Liver (tissue), 3 donors: ENCODE measurements around the gene TXN.

ENCODE experiments used
- EGR1 ChIP-seq, 2 donors: IDR thresholded peaks; 2 replicates each; pipeline ENCODE4 v1.6.1; 2016 to 2018; ENCODE audit warnings: antibody characterized with exemption in 2 of 2, low read depth in 2 of 2
- FOXA1 ChIP-seq: IDR thresholded peaks from 2 replicates; pipeline ENCODE4 v1.6.1; 2016; ENCODE audit warnings: antibody characterized with exemption
- MAX ChIP-seq: IDR thresholded peaks from 2 replicates; pipeline ENCODE4 v1.6.1; 2016; ENCODE audit warnings: antibody characterized with exemption
- RAD21 ChIP-seq, 2 donors: IDR thresholded peaks; 2 replicates each; pipeline ENCODE4 v1.6.1; 2016; ENCODE audit warnings: antibody characterized with exemption in 2 of 2, mild to moderate bottlenecking in 2 of 2
- REST ChIP-seq: IDR thresholded peaks from 2 replicates; pipeline ENCODE4 v1.6.1; 2016; ENCODE audit warnings: antibody characterized with exemption, mild to moderate bottlenecking
- RXRA ChIP-seq, 2 donors: IDR thresholded peaks; 2 replicates each; pipeline ENCODE4 v1.6.1; 2017 to 2018; ENCODE audit warnings: antibody characterized with exemption in 2 of 2, mild to moderate bottlenecking in 1 of 2
- SP1 ChIP-seq: IDR thresholded peaks from 2 replicates; pipeline ENCODE4 v1.6.1; 2018; ENCODE audit warnings: antibody characterized with exemption, mild to moderate bottlenecking
- TAF1 ChIP-seq: conservative IDR thresholded peaks from 2 replicates; pipeline ENCODE4 v1.6.1; 2016; ENCODE audit warnings: antibody characterized with exemption, mild to moderate bottlenecking
- YY1 ChIP-seq: IDR thresholded peaks from 2 replicates; pipeline ENCODE4 v1.6.1; 2016; ENCODE audit warnings: antibody characterized with exemption, mild to moderate bottlenecking
- TF ChIP-seq, protein P1 (sequence below): fragments of 150-350 bp; IDR thresholded peaks from 2 replicates; pipeline ENCODE4 v1.5.1; 2017; ENCODE audit warnings: improper control_type of control experiment, low read depth, low read length; ENCODE audit not compliant: missing input control
- donor health status: healthy.
- donor health status: healthy.

GRCh38 chr9:110199643-110200042 lies 56.7 kb downstream of the TXN start:
- TF ChIP-seq, protein P1, sequence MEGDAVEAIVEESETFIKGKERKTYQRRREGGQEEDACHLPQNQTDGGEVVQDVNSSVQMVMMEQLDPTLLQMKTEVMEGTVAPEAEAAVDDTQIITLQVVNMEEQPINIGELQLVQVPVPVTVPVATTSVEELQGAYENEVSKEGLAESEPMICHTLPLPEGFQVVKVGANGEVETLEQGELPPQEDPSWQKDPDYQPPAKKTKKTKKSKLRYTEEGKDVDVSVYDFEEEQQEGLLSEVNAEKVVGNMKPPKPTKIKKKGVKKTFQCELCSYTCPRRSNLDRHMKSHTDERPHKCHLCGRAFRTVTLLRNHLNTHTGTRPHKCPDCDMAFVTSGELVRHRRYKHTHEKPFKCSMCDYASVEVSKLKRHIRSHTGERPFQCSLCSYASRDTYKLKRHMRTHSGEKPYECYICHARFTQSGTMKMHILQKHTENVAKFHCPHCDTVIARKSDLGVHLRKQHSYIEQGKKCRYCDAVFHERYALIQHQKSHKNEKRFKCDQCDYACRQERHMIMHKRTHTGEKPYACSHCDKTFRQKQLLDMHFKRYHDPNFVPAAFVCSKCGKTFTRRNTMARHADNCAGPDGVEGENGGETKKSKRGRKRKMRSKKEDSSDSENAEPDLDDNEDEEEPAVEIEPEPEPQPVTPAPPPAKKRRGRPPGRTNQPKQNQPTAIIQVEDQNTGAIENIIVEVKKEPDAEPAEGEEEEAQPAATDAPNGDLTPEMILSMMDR: no peak
- TF ChIP-seq YY1 (no peak), FOXA1 (no peak), TAF1 (no peak), RAD21 (IDR thresholded peaks at IDR 0.05) (no peak), RXRA (IDR thresholded peaks at IDR 0.05) (no peak), MAX (no peak), SP1 (no peak), REST (no peak), EGR1 (IDR thresholded peaks at IDR 0.05; ENCODE audit: low read depth in 2 of 2) (no peak)
